GM18858 (cell line): ENCODE measurements around the gene UBLCP1.
"Not testable (repeated sequence)": the region's sequence is repeated elsewhere in the genome, so short reads cannot be mapped to it uniquely, and the experiment has no call there.

Experiments
- ATAC-seq: cut with Tn5 transposase; IDR thresholded peaks from one replicate; pipeline ENCODE4 v1.9.1; 2021; ENCODE audit not compliant: unreplicated experiment

The UBLCP1 gene

DNA sequence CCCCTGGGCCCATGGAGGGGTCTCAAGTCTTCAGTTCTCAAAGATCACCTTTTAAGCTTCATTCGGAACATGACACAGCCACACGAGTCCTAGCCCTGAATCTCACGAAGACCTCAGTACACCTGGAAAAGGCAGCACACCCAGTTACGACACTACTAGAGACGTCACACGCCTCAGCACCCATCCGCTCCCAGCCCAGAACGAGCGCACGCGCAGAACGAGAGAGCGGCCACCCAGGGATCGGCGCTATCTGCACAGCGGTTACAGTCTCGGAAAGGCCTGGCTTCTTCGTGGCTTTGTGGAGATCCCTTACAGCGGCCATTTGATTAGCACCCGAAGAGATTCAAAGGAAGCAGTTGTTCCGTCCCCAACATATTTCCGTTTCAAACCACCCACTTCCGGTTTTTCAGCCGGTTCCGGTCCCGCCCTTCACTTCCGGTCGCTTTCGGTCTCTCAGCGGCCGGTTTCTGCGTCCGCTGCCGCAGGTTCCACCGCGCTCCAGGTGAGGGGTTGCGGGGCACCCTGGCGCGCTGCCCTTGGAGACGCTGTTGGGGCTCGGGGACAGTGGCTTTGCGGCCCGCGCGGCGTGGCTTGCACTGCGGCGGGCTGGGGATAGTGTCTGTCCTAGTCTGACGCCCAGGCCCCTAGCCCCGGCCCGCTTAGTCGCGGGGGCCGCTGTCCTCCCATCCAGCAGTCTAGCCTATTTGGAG is at the start of gene UBLCP1:
UBLCP1 (plus strand) TSS at position 432 of the 710 bp plus-strand sequence. CDS start 5,626 bp downstream, outside the sequence.
- ATAC-seq = peak; percentile 81

- ATAC-seq = no peak
Measured at GRCh38 chr5:159214486-159215271, 48.4 kb upstream of the UBLCP1 start.

- no peak for ATAC-seq
Measured at GRCh38 chr5:159215886-159216285, 47.2 kb upstream of the UBLCP1 start.

DNA sequence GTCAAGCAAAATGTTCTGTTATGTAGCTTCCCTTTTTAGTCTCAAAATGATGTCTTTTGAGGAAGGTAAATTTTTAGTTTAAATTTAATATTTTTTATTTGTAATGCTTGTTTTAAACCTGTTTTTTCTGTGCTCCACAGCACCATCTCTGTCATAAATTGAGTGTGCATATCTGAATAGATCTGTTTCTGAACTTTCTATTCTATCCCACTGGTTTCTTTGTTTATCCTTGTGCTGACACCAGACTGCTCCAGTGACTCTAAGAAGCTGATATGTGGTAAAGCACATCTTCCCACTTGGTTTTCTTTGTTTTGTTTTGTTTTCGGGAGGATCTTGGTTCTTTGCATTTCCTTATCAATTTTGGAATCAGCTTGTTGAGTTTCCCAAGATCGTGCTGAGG is 46.6 kb upstream of the UBLCP1 start:
- no peak for ATAC-seq

- ATAC-seq = no peak
Measured at GRCh38 chr5:159217236-159217635, 45.9 kb upstream of the UBLCP1 start.

DNA sequence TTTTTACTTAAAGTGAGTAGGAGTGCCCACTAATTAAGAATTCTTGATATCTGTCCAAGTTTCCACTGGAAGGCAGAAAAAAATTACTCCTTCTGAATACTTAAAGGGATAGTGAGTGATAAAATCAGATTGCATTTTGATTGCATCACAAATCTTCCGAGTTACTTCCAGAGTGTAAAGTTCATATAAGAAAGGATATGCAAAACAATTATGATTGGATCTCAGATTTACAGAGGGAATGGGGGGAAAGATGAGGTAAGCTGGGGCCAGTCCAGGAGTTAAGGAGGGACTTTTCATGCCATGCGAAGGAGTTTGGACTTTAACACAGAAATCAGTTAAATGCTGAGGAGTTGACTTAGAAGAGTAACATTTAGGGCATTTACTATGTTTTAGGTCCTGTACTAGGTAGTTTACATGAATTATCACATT is 44.5 kb upstream of the UBLCP1 start:
- no peak for ATAC-seq

GRCh38 chr5:159220206-159220605 is 42.9 kb upstream of the UBLCP1 start:
- ATAC-seq = no peak

GRCh38 chr5:159223469-159223868 is 39.6 kb upstream of the UBLCP1 start:
- ATAC-seq = no peak

GRCh38 chr5:159224471-159224870 is 38.6 kb upstream of the UBLCP1 start:
- ATAC-seq = no peak

- no peak for ATAC-seq
Measured at GRCh38 chr5:159226451-159226850, 36.6 kb upstream of the UBLCP1 start.

DNA sequence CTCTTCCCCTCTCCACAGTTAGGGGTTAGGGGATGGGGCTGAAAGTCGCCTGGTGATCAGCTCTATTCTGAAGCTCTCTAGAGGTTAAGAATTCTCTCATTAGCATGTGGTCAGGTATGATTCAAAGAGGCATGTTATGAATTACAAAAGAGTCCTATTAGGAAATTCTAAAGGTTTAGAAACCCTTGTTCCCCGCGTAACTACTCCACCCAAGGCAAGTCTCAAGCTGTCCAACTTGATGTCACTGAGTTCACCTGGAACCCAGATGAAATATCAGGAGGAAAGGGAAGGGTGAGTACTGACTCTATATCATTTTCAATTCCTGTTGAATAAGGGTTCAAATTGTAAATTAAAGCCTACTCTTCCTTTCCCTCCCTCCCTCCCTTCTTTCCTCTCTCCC is 35.6 kb upstream of the UBLCP1 start:
- ATAC-seq = no peak

GRCh38 chr5:159228097-159228496 is 35.0 kb upstream of the UBLCP1 start:
- not testable (repeated sequence) for ATAC-seq

GRCh38 chr5:159230657-159231056 is 32.4 kb upstream of the UBLCP1 start:
- no peak for ATAC-seq

GRCh38 chr5:159231167-159231566 is 31.9 kb upstream of the UBLCP1 start:
- no peak for ATAC-seq

DNA sequence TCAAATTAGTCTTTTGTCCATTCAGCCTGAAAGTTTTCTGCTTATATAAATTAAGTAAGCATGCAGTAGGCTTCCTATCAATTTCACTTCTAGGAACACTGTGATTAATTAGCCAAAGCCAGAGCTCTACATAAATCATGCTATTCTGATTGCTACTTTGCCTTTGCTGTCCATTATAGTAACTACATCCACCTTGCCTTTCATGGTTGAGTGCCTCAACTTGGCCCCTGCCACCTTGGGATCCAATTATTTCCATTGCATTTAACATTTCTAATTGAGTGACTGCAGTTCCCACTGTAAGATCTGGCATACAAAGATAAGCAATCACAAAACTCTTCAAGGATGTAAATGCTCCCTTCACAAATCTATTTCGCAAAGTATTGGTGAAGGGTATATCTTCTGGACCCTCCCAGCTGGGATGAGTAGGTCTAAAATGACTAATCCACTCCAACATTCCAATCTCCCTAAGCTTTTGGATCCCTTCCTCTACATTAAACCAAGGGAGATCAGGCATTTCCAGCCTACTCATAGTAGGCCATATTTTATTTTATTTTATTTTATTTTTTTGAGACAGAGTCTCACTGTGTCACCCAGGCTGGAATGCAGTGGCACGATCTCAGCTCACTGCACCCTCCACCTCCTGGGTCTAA is 27.1 kb upstream of the UBLCP1 start:
- not testable (repeated sequence) for ATAC-seq

GRCh38 chr5:159240301-159240870 is 22.7 kb upstream of the UBLCP1 start:
- no peak for ATAC-seq

GRCh38 chr5:159241946-159242552 is 21.0 kb upstream of the UBLCP1 start:
- no peak for ATAC-seq

GRCh38 chr5:159242656-159243055 is 20.4 kb upstream of the UBLCP1 start:
- no peak for ATAC-seq

DNA sequence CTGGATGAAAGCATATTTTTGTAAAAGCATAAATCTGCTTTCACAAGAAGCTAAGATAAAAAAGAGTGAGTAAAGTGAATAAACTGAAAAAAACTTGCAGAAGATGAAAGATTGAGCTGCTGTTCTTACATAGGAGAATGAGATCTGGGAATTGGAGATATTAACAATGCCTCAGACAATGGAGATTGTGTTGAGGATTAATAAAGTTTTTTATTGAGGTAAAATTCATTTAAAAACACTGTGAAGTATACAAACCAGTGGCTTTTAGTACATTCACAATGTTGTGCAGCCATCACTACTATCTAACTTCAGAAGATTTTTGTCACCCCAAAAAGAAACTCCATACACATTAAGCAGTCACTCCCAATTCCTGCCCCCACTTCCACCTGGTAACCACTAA is 19.7 kb upstream of the UBLCP1 start:
- no peak for ATAC-seq

GRCh38 chr5:159244163-159244562 is 18.9 kb upstream of the UBLCP1 start:
- ATAC-seq = no peak

- ATAC-seq = no peak
Measured at GRCh38 chr5:159244890-159245289, 18.2 kb upstream of the UBLCP1 start.
